ENCODE measurements around the gene PHF21A. TPM values are rescaled to one million over a fixed set of nuclear protein-coding genes. Genes with fewer than 3 reads are reported as not detected.

The PHF21A gene
- total RNA-seq (ENCODE audit: low replicate concordance) = 33.9 and 49.6 TPM in 2 replicates

- no peaks in the 10 kb centered on the region for H3K36me3 ChIP-seq
- peaks cover 28% of the 10 kb centered on the region for H4K20me1 ChIP-seq (ENCODE audit: low read depth)
- no peaks in the 10 kb centered on the region for H3K9me3 Mint-ChIP-seq
- peaks cover 36% of the 10 kb centered on the region for H3F3A ChIP-seq (ENCODE audit: low read depth)
- H3K9ac ChIP-seq = peak within 1 kb of the TSS; percentile 9
- H3K36me3 Mint-ChIP-seq = no peaks in the 10 kb centered on the region
- peak within 1 kb of the TSS; percentile 97 for H3K27ac Mint-ChIP-seq
- no peaks in the 10 kb centered on the region for H3K27me3 ChIP-seq
- no peaks in the 10 kb centered on the region for H3K9me3 ChIP-seq (ENCODE audit: low read depth)
- DNase-seq (ENCODE audit: low spot score) = peak; percentile 96
- TF ChIP-seq CTCF (IDR thresholded peaks at IDR 0.05) (no peak), EZH2 (IDR thresholded peaks at IDR 0.05) (no peak), EZH2phosphoT487 (IDR thresholded peaks at IDR 0.05) (no peak)
- H3K79me2 ChIP-seq (ENCODE audit: low read depth) = peaks cover 54% of the 10 kb centered on the region
- H3K4me3 ChIP-seq = peak within 1 kb of the TSS; percentile 85
- H3K27me3 Mint-ChIP-seq (ENCODE audit: insufficient read depth, low read depth) = peaks cover 6% of the 10 kb centered on the region
- peak within 1 kb of the TSS; percentile 95 for H3K4me2 ChIP-seq
- H3K4me1 Mint-ChIP-seq = peaks cover 29% of the 10 kb centered on the region
- peaks cover 17% of the 10 kb centered on the region for H3K4me1 ChIP-seq
- peak within 1 kb of the TSS; percentile 86 for H3K27ac ChIP-seq
- peak within 1 kb of the TSS; percentile 96 for H3K4me3 Mint-ChIP-seq
- peak within 1 kb of the TSS; percentile 86 for H2AFZ ChIP-seq (replicated peaks)
Measured at GRCh38 chr11:46121301-46121723, at the start of gene PHF21A. TSS of gene PHF21A (minus strand) at chr11:46121454. CDS start at chr11:46084219, 37,235 bp downstream.

DNA sequence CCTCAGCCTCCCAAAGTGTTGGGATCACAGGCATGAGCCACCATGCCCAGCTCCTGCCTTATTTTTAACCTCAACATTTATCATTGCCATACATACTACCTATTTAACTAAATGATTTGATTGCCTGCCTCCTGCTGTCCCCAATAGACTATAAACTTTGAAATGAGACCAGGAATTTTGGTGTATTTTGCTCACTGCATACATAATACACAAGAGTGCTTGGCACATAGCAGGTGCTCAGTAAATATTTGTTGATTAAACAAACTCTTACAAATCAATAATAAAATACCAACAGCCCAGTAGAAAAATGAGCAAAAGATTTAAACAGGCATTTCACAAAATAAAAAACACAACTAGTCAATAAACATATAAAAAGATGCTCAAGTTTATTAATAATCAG lies 49.5 kb upstream of the PHF21A start:
- Histone ChIP-seq H3K4me1 (no peaks in the 10 kb centered on the region), H3K9me3 (ENCODE audit: low read depth) (no peaks in the 10 kb centered on the region), H2AFZ (replicated peaks) (no peak overlapping the region), H3K36me3 (no peaks in the 10 kb centered on the region), H3F3A (ENCODE audit: low read depth) (no peaks in the 10 kb centered on the region), H3K27me3 (no peaks in the 10 kb centered on the region), H3K27ac (no peak overlapping the region), H3K9ac (no peak overlapping the region), H4K20me1 (ENCODE audit: low read depth) (no peaks in the 10 kb centered on the region), H3K79me2 (ENCODE audit: low read depth) (no peaks in the 10 kb centered on the region), H3K4me2 (no peak overlapping the region), H3K4me3 (no peak overlapping the region)
- Mint-ChIP-seq H3K4me1 (no peaks in the 10 kb centered on the region), H3K9me3 (no peaks in the 10 kb centered on the region), H3K27ac (no peak overlapping the region), H3K27me3 (ENCODE audit: insufficient read depth, low read depth) (peaks cover 8% of the 10 kb centered on the region), H3K36me3 (no peaks in the 10 kb centered on the region), H3K4me3 (no peak overlapping the region)
- DNase-seq (ENCODE audit: low spot score) = no peak
- no peak for TF ChIP-seq EZH2phosphoT487 (IDR thresholded peaks at IDR 0.05)
- no peak for TF ChIP-seq EZH2 (IDR thresholded peaks at IDR 0.05)
- no peak for TF ChIP-seq CTCF (IDR thresholded peaks at IDR 0.05)

DNA sequence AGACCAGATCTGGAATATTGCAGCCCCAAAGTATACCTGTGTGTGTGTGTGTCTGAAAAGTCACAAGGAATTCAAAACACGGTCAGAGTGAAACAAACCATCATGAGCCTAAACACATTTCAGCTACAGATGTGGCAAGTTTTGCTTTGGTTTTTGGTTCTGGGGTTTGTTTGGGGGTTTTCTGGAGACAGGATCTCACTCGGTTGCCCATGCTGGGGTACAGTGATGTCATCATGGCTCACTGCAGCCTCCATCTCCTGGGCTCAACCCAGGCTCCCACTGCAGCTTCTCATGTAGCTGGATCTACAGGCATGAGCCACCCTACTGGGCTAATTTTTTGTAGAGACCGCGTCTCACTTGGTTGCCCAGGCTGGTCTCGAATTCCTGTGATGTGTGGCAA lies 41.4 kb upstream of the PHF21A start:
- no peak for DNase-seq (ENCODE audit: low spot score)
- H3K27me3 ChIP-seq = no peaks in the 10 kb centered on the region
- no peaks in the 10 kb centered on the region for H3K36me3 ChIP-seq
- Mint-ChIP-seq H3K27ac (no peak overlapping the region), H3K4me1 (peaks cover 3% of the 10 kb centered on the region), H3K4me3 (no peak overlapping the region), H3K27me3 (ENCODE audit: insufficient read depth, low read depth) (peaks cover 5% of the 10 kb centered on the region), H3K36me3 (no peaks in the 10 kb centered on the region), H3K9me3 (no peaks in the 10 kb centered on the region)
- no peaks in the 10 kb centered on the region for H3K79me2 ChIP-seq (ENCODE audit: low read depth)
- no peaks in the 10 kb centered on the region for H3F3A ChIP-seq (ENCODE audit: low read depth)
- H4K20me1 ChIP-seq (ENCODE audit: low read depth) = no peaks in the 10 kb centered on the region
- no peak for TF ChIP-seq EZH2 (IDR thresholded peaks at IDR 0.05)
- TF ChIP-seq CTCF (IDR thresholded peaks at IDR 0.05) = no peak
- TF ChIP-seq EZH2phosphoT487 (IDR thresholded peaks at IDR 0.05) = no peak
- no peaks in the 10 kb centered on the region for H3K9me3 ChIP-seq (ENCODE audit: low read depth)
- H3K9ac ChIP-seq = no peak overlapping the region
- H3K4me2 ChIP-seq = no peak overlapping the region
- H3K4me1 ChIP-seq = no peaks in the 10 kb centered on the region
- H3K27ac ChIP-seq = no peak overlapping the region
- H3K4me3 ChIP-seq = no peak overlapping the region
- H2AFZ ChIP-seq (replicated peaks) = peak overlapping the region; percentile 6

All from neural progenitor cell (in vitro differentiated cells).